Spleen (tissue), 7 donors: Measurements from ENCODE around the gene STIM1.

Experiments
- POLR2AphosphoS5 ChIP-seq, 3 donors: sonication (generic); formaldehyde crosslinking; IDR thresholded peaks; one replicate each; pipeline ENCODE4 v1.5.1; 2017; ENCODE audit warnings: antibody characterized with exemption in 3 of 3
- TF ChIP-seq, protein P1 (sequence below), 11 experiments: fragments of 200-600 bp in 7 of 11; fragments of 450-650 bp in 4 of 11; sonication (generic) in 4 of 11; IDR thresholded peaks in 8 of 11; conservative IDR thresholded peaks in 3 of 11; 1 replicate in 7 of 11; 2 replicates in 4 of 11; pipeline versions ENCODE4 v1.4.0 to v1.8.0; 2016 to 2021; ENCODE audit warnings: antibody characterized with exemption in 11 of 11, inconsistent platforms in 4 of 11, mild to moderate bottlenecking in 1 of 11
- donor health status: DM: no; HTN: no; CAD: no; lungs with moderate emphysema.
- donor health status: DM: no; HTN: no; CAD: no.
- donor health status: DM: no; HTN: no; CAD: no.

DNA sequence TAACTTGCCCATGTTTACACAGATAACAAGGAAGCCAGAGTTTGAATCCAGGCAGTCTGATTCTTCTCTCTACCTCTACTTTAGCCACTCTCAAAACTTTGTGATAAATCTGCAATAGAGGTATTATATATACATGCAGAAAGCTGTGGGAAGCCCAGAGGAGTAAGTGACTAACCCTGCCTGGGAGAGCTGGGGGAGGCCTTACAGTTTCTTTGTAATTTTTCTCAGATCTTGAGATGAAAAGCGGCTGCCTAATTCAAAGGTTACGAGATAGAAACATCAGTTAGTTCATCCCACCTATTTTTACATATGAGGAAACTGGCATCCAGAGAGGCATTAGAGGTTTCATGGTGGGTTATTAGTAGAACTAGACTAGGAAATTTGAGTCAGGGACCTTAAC is 4.9 kb downstream of the STIM1 start:
- no peak for TF ChIP-seq POLR2AphosphoS5 (IDR thresholded peaks at IDR 0.05)
- TF ChIP-seq, protein P1, sequence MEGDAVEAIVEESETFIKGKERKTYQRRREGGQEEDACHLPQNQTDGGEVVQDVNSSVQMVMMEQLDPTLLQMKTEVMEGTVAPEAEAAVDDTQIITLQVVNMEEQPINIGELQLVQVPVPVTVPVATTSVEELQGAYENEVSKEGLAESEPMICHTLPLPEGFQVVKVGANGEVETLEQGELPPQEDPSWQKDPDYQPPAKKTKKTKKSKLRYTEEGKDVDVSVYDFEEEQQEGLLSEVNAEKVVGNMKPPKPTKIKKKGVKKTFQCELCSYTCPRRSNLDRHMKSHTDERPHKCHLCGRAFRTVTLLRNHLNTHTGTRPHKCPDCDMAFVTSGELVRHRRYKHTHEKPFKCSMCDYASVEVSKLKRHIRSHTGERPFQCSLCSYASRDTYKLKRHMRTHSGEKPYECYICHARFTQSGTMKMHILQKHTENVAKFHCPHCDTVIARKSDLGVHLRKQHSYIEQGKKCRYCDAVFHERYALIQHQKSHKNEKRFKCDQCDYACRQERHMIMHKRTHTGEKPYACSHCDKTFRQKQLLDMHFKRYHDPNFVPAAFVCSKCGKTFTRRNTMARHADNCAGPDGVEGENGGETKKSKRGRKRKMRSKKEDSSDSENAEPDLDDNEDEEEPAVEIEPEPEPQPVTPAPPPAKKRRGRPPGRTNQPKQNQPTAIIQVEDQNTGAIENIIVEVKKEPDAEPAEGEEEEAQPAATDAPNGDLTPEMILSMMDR (IDR thresholded peaks at IDR 0.05 in 8 of 11, conservative IDR thresholded peaks at IDR 0.05 in 3 of 11), result no peak
